Measurements from ENCODE around the gene GPR161.
A peak's percentile ranks its signal among the peaks of the same experiment; 100 is the strongest.
"Not testable (repeated sequence)": the region's sequence is repeated elsewhere in the genome, so short reads cannot be mapped to it uniquely, and the experiment has no call there.

The GPR161 gene

GRCh38 chr1:168136709-168137514, at the start of gene GPR161:
Gene GPR161 (minus strand): TSS chr1:168136930. CDS start chr1:168104850, 32,080 bp downstream.
- no peak for DNase-seq

DNA sequence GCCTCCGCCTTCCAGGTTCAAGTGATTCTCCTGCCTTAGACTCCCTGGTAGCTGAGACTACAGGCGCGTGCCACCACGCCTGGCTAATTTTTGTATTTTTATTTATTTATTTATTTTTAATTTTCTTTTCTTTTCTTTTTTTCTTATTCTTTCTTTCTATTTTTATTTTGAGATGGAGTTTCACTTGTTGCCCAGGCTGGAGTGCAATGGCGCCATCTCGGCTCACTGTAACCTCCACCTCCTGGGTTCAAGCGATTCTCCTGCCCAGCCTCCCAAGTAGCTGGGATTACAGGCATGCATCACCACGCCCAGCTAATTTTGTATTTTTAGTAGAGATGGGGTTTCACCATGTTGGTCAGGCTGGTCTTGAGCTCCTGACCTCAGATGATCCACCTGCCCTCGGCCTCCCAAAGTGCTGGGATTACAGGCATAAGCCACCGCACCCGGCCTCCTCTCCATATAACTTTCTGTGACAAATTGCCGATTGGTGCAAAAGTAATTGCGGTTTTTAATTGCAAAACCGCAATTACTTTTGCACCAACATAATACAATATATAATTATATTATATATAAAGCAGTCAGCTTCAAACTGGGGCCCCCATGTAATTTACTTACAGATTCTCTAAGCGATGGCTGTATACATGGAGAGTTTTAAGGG, 44.5 kb upstream of the GPR161 start:
- DNase-seq = not testable (repeated sequence)

DNA sequence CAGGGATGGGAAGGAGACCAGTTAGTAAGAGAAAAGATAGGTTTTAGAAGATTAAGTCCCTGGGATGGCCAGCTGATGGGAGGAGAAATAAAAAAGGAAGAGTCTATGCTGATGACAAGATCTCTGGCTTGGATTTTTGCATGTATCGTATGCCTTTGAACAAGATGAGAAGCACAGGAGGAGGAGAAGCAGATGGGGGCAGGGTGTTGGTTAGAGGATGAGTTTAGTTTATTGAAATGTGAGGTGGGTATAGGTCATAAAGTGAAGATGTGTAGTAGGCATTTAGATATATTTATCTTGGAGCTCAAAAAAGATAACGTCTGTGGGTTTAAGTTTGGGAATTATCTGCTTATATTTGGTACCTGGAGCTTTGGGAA, 43.4 kb upstream of the GPR161 start:
- DNase-seq = no peak

DNA sequence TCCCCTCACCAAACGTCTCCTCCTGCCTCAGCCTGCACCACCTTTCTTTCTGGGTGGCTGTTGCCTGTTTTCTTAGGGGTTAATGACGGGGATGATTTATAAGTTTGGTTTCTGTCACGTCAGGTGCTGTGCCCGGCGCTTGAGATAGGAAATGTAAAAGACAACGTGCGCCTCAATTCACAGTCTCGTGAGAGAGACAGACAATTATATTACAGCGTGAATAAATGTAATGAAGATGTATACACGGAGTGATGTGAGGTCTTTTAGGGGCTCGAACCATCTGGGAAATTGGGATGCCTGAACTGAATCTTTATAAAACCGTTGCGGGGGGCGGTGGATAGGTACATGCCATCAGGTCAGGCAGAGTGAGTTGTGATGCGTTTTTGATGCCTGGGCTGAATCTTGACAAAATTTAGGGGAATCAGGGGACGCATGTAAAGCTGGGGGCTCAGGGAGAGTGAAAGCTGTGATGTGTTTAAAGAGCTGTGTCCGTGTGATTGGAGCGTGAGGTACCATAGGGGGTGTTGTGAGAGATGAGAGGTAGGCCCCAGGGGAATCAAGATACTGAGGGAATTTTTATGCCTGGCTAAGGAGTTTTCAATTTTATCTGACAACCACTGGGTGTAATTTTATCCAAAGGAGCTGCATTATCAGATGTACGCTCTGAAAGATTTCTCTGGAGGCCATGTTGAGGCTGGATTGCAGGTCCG, 42.9 kb upstream of the GPR161 start:
- peak; percentile 2 for DNase-seq

- peak; percentile 95 for DNase-seq
Observed at GRCh38 chr1:168178638-168179437, 42.1 kb upstream of the GPR161 start, which contains the start of gene TIPRL. Gene TIPRL (plus strand): TSS chr1:168178962. CDS start chr1:168179078, 116 bp downstream.

DNA sequence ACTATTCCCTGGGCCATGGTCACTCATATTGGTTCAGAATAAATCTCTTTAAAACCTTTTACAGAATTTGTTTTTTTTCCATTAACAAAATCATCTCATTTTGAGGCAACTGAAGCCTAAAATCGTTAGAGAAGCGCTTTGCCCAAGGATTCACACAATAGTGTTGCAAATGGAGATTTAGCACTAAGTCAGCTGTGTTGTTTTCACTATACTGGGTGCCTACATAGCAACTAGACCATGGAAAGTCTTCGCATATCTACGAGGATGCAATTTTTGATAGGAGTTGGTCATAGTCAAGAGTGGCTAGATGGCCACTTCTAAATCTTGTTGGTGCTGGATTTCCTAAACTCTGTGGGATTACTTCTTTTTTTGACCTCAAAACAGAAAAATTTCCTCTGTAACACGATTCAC, 41.5 kb upstream of the GPR161 start:
- no peak for DNase-seq

GRCh38 chr1:168172250-168172915, 35.7 kb upstream of the GPR161 start:
- no peak for DNase-seq

- no peak for DNase-seq
Observed at GRCh38 chr1:168170564-168171508, 34.1 kb upstream of the GPR161 start.

- DNase-seq = no peak
Observed at GRCh38 chr1:168167806-168168205, 31.1 kb upstream of the GPR161 start.

GRCh38 chr1:168164771-168165170, 28.0 kb upstream of the GPR161 start:
- no peak for DNase-seq

DNA sequence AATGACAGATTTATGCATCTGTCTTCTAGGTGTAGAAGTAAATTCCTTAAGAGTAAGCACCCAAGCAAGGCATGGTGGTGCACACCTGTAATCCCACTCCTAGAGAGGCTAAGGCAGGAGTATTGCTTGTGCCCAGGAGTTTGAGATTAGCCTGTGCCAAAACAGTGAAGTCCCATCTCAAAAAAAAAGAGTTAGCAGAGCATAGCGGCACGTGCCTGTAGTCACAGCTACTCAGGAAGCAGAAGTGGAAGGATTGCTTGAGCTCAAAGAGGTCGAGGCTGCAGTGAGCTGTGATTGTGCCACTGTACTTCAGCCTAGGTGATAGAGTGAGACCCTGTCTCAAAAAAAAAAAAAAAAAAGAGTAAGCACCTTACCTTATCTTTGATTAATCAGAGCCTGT, 26.9 kb upstream of the GPR161 start:
- DNase-seq = no peak

GRCh38 chr1:168161459-168161858, 24.7 kb upstream of the GPR161 start:
- DNase-seq = no peak

GRCh38 chr1:168159979-168160378, 23.2 kb upstream of the GPR161 start:
- DNase-seq = no peak

- no peak for DNase-seq
Observed at GRCh38 chr1:168159251-168159650, 22.5 kb upstream of the GPR161 start.

- no peak for DNase-seq
Observed at GRCh38 chr1:168157638-168158037, 20.9 kb upstream of the GPR161 start.

- DNase-seq = no peak
Observed at GRCh38 chr1:168155910-168156309, 19.2 kb upstream of the GPR161 start.

GRCh38 chr1:168154707-168155106, 18.0 kb upstream of the GPR161 start:
- DNase-seq = not testable (repeated sequence)

- DNase-seq = no peak
Observed at GRCh38 chr1:168151935-168152334, 15.2 kb upstream of the GPR161 start.

DNA sequence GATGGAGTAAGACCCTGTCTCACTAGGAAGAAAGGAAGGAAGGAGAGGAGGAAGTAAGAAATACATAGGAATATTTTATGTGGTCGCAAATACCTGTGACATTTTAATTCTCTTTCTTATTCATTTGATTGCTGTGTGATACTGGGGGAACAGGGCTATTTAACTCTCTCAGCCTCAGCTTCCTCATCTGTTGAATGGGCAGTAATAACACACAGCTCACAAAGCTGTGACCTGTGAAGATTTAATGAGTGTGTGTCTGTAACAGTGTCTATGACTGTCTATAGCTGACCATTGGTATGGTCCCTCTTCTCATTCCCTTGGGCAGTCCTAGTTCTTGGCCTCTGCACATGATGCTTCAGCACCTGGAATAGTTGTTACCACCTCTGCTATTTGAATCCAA, 13.6 kb upstream of the GPR161 start:
- DNase-seq = no peak

DNA sequence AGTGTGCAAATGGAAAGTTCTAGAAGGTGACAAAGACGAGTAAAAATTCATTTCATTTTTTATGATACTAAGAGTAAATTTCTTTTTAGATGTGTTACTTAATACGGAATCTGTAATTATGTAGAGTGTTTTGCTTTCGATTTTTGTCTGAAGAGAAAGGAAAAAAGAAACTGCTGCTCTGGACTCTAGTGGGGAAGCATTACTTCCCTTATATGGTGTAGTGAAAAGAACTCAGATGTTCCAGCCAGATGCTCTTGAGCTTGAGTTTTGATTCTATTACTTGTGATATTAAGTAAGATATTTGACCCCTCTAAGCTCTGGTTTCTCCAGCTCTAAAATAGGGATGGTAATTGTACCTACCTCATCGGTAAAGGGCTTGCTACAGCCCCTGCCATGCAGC, 12.2 kb upstream of the GPR161 start:
- DNase-seq = no peak

- no peak for DNase-seq
Observed at GRCh38 chr1:168146626-168147025, 9.9 kb upstream of the GPR161 start.
